ENCODE results near the gene ZNF593OS. TPM values are rescaled to one million over a fixed set of nuclear protein-coding genes. Genes with fewer than 3 reads are reported as not detected.

ZNF593OS gene
- total and polyA plus RNA-seq, 10 of the 15 experiments (the other 5 are each of a cell fraction or from before 2014, with no cell fraction given): 0.16 to 1.7 (median 0.59) TPM; not detected in 6

- ChIA-PET CTCF (no interaction called here), SMC1A (ENCODE audit: uncharacterized antibody, unreplicated experiment) (no interaction called here), POLR2A (no interaction called here), RAD21 (ENCODE audit: unreplicated experiment) (no interaction called here)
- FAIRE-seq: no peak
- Histone ChIP-seq H3K9me3 (replicated peaks; ENCODE audit: control insufficient read depth, insufficient read depth, low read length) (no peaks in the 10 kb centered on the region), H3K9ac (ENCODE audit: control insufficient read depth, insufficient read depth, low read length) (no peak overlapping the region), H3K27ac (ENCODE audit: control insufficient read depth, insufficient read depth) (no peak overlapping the region), H3K79me2 (ENCODE audit: control insufficient read depth, insufficient read depth, low read length) (no peaks in the 10 kb centered on the region), H4K20me1 (ENCODE audit: control insufficient read depth, insufficient read depth) (no peaks in the 10 kb centered on the region), H2AFZ (ENCODE audit: control insufficient read depth, low read depth, low read length) (no peak overlapping the region), H3K4me2 (ENCODE audit: control insufficient read depth, insufficient read depth) (no peak overlapping the region), H3K4me3 (no peak overlapping the region), H3K27me3 (replicated peaks in 1 of 2; ENCODE audit: control insufficient read depth in 2 of 2, insufficient read depth in 2 of 2, low read length in 1 of 2) (no peaks in the 10 kb centered on the region), H3K36me3 (ENCODE audit: control insufficient read depth in 2 of 2, insufficient read depth in 2 of 2, low read length in 1 of 2) (no peaks in the 10 kb centered on the region), H3K4me1 (ENCODE audit: control insufficient read depth, insufficient read depth, low read length) (no peaks in the 10 kb centered on the region)
- no peak for DNase-seq (ENCODE audit: low read depth, low spot score)
- no peak for TF ChIP-seq BRCA1 (IDR thresholded peaks at IDR 0.05; ENCODE audit: low read depth, low read length)
- no peak for TF ChIP-seq IRF5 (IDR thresholded peaks at IDR 0.05; ENCODE audit: borderline replicate concordance)
- no peak for TF ChIP-seq SREBF1 (IDR thresholded peaks at IDR 0.05; ENCODE audit: low read length)
- TF ChIP-seq POLR2A (IDR thresholded peaks at IDR 0.05; ENCODE audit: low read depth, low read length): no peak
- TF ChIP-seq ASH2L (IDR thresholded peaks at IDR 0.05; ENCODE audit: borderline replicate concordance, low read depth): no peak
- no peak for TF ChIP-seq SPI1 (IDR thresholded peaks at IDR 0.05; ENCODE audit: borderline replicate concordance, insufficient read depth, low read depth, low read length)
- TF ChIP-seq TAF1 (IDR thresholded peaks at IDR 0.05; ENCODE audit: borderline replicate concordance, low read depth, low read length): no peak
- TF ChIP-seq SIN3A (IDR thresholded peaks at IDR 0.05; ENCODE audit: low read depth, low read length): no peak
- no peak for TF ChIP-seq NBN (IDR thresholded peaks at IDR 0.05)
- in situ Hi-C loops (cut with MboI) (no loop called here), intact Hi-C loops (cut with micrococcal nuclease; ENCODE audit: unreplicated experiment) (no loop called here)
- BruUV-seq (replicated peaks): no TSS peak
- 54% methylated on average over 3 of the region's 3 CpGs for WGBS (ENCODE audit: insufficient coverage, insufficient replicate concordance, low lambda C conversion rate, missing lambda C conversion rate)
- ATAC-seq: no peak
Observed at GRCh38 chr1:26134466-26134865, 37.2 kb downstream of the ZNF593OS start.

- DNase-seq (ENCODE audit: low read depth, low spot score) (no peak), ATAC-seq (no peak), FAIRE-seq (no peak)
- H3K36me3 ChIP-seq (ENCODE audit: control insufficient read depth in 2 of 2, insufficient read depth in 2 of 2, low read length in 1 of 2): no peaks in the 10 kb centered on the region
- no peak overlapping the region for H3K4me2 ChIP-seq (ENCODE audit: control insufficient read depth, insufficient read depth)
- H2AFZ ChIP-seq (ENCODE audit: control insufficient read depth, low read depth, low read length): no peak overlapping the region
- no peaks in the 10 kb centered on the region for H3K4me1 ChIP-seq (ENCODE audit: control insufficient read depth, insufficient read depth, low read length)
- H3K4me3 ChIP-seq: no peak overlapping the region
- ChIA-PET RAD21 (ENCODE audit: unreplicated experiment) (no interaction called here), SMC1A (ENCODE audit: uncharacterized antibody, unreplicated experiment) (interaction anchor here (1.4 kb wide), 1 partner anchor 12 kb away, joined by 5 read pairs; no protein-coding TSS in a partner anchor), CTCF (interaction anchor here (2.6 kb wide), 1 partner anchor 12 kb away, joined by 7 read pairs; no protein-coding TSS in a partner anchor), POLR2A (no interaction called here)
- 51% methylated on average over 2 of the region's 2 CpGs for WGBS (ENCODE audit: insufficient coverage, insufficient replicate concordance, low lambda C conversion rate, missing lambda C conversion rate)
- TF ChIP-seq SMAD5 (IDR thresholded peaks at IDR 0.05; ENCODE audit: low read depth) (no peak), IRF4 (IDR thresholded peaks at IDR 0.05; ENCODE audit: low read depth, low read length) (no peak), NFYB (IDR thresholded peaks at IDR 0.05; ENCODE audit: insufficient read depth, low read depth, low read length) (no peak), ZZZ3 (IDR thresholded peaks at IDR 0.05; ENCODE audit: control insufficient read depth, insufficient read length, low read depth) (no peak), BACH1 (IDR thresholded peaks at IDR 0.05; ENCODE audit: borderline replicate concordance) (no peak), SRF (IDR thresholded peaks at IDR 0.05; ENCODE audit: low read depth in 2 of 2, low read length in 2 of 2) (no peak), SIX5 (IDR thresholded peaks at IDR 0.05; ENCODE audit: low read depth, low read length, severe bottlenecking) (no peak)
- H3K27ac ChIP-seq (ENCODE audit: control insufficient read depth, insufficient read depth): no peak overlapping the region
- intact Hi-C loops (cut with micrococcal nuclease; ENCODE audit: unreplicated experiment): no loop called here
- no peaks in the 10 kb centered on the region for H3K9me3 ChIP-seq (replicated peaks; ENCODE audit: control insufficient read depth, insufficient read depth, low read length)
- H4K20me1 ChIP-seq (ENCODE audit: control insufficient read depth, insufficient read depth): no peaks in the 10 kb centered on the region
- H3K9ac ChIP-seq (ENCODE audit: control insufficient read depth, insufficient read depth, low read length): no peak overlapping the region
- no TSS peak for BruUV-seq (replicated peaks)
- H3K79me2 ChIP-seq (ENCODE audit: control insufficient read depth, insufficient read depth, low read length): no peaks in the 10 kb centered on the region
- no peaks in the 10 kb centered on the region for H3K27me3 ChIP-seq (replicated peaks in 1 of 2; ENCODE audit: control insufficient read depth in 2 of 2, insufficient read depth in 2 of 2, low read length in 1 of 2)
- in situ Hi-C loops (cut with MboI): no loop called here
Observed at GRCh38 chr1:26132834-26133167, 38.8 kb downstream of the ZNF593OS start.

Measured in GM12878 (cell line).